Duodenal mucosa (tissue), 2 donors: ENCODE measurements around the gene CPT1C.

Experiments
- H3K27ac ChIP-seq: one replicate; pipeline ENCODE4 v1.7.0; 2013; ENCODE audit warnings: low read depth, low read length
- H3K27me3 ChIP-seq, 2 donors: one replicate each; pipeline ENCODE4 v1.7.0; 2013; ENCODE audit warnings: low read length in 2 of 2, control low read depth in 1 of 2; ENCODE audit not compliant: insufficient read depth in 2 of 2, control insufficient read depth in 1 of 2
- H3K36me3 ChIP-seq, 2 donors: one replicate each; pipeline ENCODE4 v1.7.0; 2013; ENCODE audit warnings: low read length in 2 of 2, control low read depth in 1 of 2; ENCODE audit not compliant: insufficient read depth in 2 of 2, control insufficient read depth in 1 of 2
- H3K4me1 ChIP-seq, 2 donors: one replicate each; pipeline ENCODE4 v1.7.0; 2013; ENCODE audit warnings: low read length in 2 of 2, control low read depth in 1 of 2; ENCODE audit not compliant: insufficient read depth in 2 of 2, control insufficient read depth in 1 of 2
- H3K4me3 ChIP-seq, 2 donors: one replicate each; pipeline ENCODE4 v1.7.0; 2013; ENCODE audit warnings: low read length in 2 of 2, low read depth in 1 of 2
- H3K9ac ChIP-seq, 2 donors: one replicate each; pipeline ENCODE4 v1.7.0; 2013; ENCODE audit warnings: low read length in 2 of 2, low read depth in 1 of 2
- H3K9me3 ChIP-seq, 2 donors: one replicate each; pipeline ENCODE4 v1.7.0; 2013; ENCODE audit warnings: low read length in 2 of 2, control low read depth in 1 of 2; ENCODE audit not compliant: control insufficient read depth in 1 of 2

Gene CPT1C

DNA sequence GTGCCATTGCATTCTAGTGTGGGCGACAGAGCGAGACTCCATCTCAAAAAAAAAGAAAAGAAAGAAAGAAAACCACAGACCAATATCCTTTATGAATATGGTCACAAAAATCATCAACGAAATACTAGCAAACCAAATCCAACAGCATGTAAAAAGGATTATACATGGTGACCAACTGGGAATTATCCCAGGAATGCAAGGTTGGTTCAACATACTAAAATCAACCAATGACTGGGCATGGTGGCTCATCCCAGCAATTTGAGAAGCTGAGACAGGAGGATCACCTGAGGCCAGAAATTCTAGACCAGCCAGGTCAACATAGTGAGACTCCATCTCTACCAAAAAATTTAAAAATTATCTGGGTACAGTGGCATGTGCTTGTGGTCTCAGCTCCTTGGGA lies 65.0 kb downstream of the CPT1C start:
- no peak overlapping the region for H3K4me3 ChIP-seq
- H3K9me3 ChIP-seq, result peaks cover 0 to 5% of the 10 kb centered on the region in 2 donors
- H3K27ac ChIP-seq, result no peak overlapping the region
- H3K27me3 ChIP-seq, result no peaks in the 10 kb centered on the region
- H3K4me1 ChIP-seq, result no peaks in the 10 kb centered on the region
- H3K36me3 ChIP-seq, result no peaks in the 10 kb centered on the region
- H3K9ac ChIP-seq, result no peak overlapping the region

DNA sequence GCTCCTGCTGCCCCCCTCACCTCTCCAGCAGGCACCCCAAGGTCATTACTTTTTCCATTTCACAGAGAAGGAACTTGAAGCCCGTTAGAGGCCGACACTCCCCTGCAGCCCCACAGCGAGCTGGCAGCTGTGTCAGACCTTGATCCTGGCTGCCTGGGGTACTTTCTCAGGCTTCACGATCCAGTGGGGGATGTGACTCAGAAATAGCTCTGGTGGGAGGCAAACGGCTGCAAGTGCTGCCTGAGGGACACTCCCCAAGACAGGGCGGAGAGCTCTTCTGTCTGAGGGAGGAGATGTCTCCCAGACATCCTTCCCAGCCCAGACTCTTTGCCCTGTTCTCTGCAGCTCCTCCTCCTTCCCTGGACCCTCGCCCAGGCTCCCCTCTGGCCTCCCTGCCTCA lies 67.4 kb downstream of the CPT1C start:
- Histone ChIP-seq H3K4me1 (no peaks in the 10 kb centered on the region), H3K36me3 (no peaks in the 10 kb centered on the region), H3K27me3 (no peaks in the 10 kb centered on the region), H3K9ac (no peak overlapping the region), H3K9me3 (peaks cover 0 to 5% of the 10 kb centered on the region in 2 donors), H3K4me3 (no peak overlapping the region), H3K27ac (no peak overlapping the region)

GRCh38 chr19:49761249-49761624 lies 70.3 kb downstream of the CPT1C start:
- Histone ChIP-seq H3K36me3 (no peaks in the 10 kb centered on the region), H3K27ac (no peak overlapping the region), H3K4me3 (no peak overlapping the region)

DNA sequence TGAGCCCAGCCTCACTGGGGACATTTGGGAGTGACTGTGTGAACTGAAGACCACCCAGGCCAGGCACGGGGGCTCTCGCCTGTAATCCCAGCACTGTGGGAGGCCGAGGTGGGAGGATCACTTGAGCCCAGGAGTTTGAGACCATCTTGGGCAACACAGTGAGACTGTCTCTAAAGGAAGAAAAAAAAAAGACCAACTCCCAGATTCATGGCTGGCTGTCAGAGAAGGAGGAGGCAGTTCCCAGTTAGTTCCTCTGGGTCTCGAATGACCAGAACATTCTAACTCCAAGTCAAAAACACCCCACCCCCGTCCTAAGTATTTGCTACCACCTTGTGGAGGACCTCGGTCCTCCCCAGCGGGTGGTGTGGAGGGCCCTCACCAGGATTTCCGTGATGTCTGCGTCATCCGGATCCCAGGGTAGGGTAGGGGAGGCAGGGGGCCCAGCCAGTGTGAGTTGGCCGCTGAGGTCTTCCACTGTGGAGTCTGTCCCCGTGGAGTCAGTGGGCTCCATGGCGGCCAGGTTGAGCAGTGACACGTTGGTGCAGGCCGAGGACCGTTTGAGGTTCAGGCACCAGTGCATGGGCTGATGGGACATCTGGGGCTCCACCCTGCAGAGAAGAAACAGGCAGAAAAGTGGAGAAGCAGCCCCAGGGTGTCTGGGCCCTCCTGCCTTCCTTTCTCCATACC lies 70.9 kb downstream of the CPT1C start:
- H3K9me3 ChIP-seq, result no peaks in the 10 kb centered on the region
- no peak overlapping the region for H3K27ac ChIP-seq
- H3K4me3 ChIP-seq, result no peak overlapping the region
- H3K36me3 ChIP-seq, result no peaks in the 10 kb centered on the region
- H3K9ac ChIP-seq, result no peak overlapping the region
- no peaks in the 10 kb centered on the region for H3K27me3 ChIP-seq
- H3K4me1 ChIP-seq, result peaks cover 5 to 7% of the 10 kb centered on the region in 2 donors

More at GRCh38 chr19:49761249-49761624, 70.3 kb downstream of the CPT1C start:
- Histone ChIP-seq H3K9me3 (no peaks in the 10 kb centered on the region), H3K9ac (no peak overlapping the region), H3K4me1 (peaks cover 5 to 7% of the 10 kb centered on the region in 2 donors), H3K27me3 (no peaks in the 10 kb centered on the region)

DNA sequence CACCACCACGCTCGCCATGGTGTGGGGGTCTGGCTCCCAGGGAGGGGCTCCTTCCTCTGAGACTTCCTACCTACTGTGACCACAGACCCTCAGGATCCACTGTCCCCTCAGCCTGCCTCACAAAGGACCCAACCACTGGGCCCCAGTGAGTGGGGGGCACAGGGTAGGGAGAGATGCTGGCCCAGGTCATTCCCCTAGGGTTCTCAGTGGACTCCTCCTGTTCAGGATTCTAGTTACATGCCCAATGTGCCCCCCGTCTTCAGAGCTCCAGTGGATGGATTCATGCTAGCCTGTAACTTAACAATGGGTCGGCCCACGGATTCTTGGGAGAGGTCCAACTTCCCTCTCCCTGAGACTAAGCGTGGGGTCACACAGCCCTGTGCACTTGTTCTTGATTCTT lies 72.3 kb downstream of the CPT1C start, which contains the start of gene TSKS:
Gene TSKS (minus strand): TSS at position 77 of the 400 bp plus-strand sequence. CDS start 59 bp downstream, at position 18.
- Histone ChIP-seq H3K27ac (no peak within 1 kb of the TSS), H3K4me1 (peaks cover 13 to 16% of the 10 kb centered on the region in 2 donors), H3K9me3 (no peaks in the 10 kb centered on the region), H3K36me3 (peaks cover 0 to 1% of the 10 kb centered on the region in 2 donors), H3K4me3 (no peak within 1 kb of the TSS), H3K27me3 (no peaks in the 10 kb centered on the region), H3K9ac (no peak within 1 kb of the TSS)
